A549 (cell line): ENCODE data around the gene RAD50.

Source experiments
- CEBPB ChIP-seq, 2 experiments: fragments of >200 bp in 1 of 2; sonication (Bioruptor Twin) in 1 of 2; formaldehyde crosslinking in 1 of 2; IDR thresholded peaks; 2 replicates each; pipeline ENCODE4 v1.6.1; 2012 to 2016
- EP300 ChIP-seq, 2 experiments: fragments of >200 bp; sonication (Bioruptor Twin); formaldehyde crosslinking; IDR thresholded peaks; 2 replicates in 1 of 2; 3 replicates in 1 of 2; pipeline ENCODE4 v1.6.1; 2016 to 2017
- HDAC2 ChIP-seq: fragments of 200-600 bp; sonication (generic); IDR thresholded peaks from 2 replicates; pipeline ENCODE4 v1.6.1; 2016
- KDM5A ChIP-seq: fragments of 200-600 bp; sonication (generic); IDR thresholded peaks from 2 replicates; pipeline ENCODE4 v1.6.1; 2016; ENCODE audit warnings: antibody characterized with exemption, mild to moderate bottlenecking
- MAZ ChIP-seq: fragments of 150-350 bp; IDR thresholded peaks from 2 replicates; pipeline ENCODE4 v1.6.1; 2014; ENCODE audit warnings: antibody characterized with exemption, low read depth, low read length, borderline replicate concordance
- NFE2L2 ChIP-seq: fragments of 150-350 bp; conservative IDR thresholded peaks from 2 replicates; pipeline ENCODE4 v1.6.1; 2014; ENCODE audit warnings: low read length
- TF ChIP-seq, protein P1 (sequence below): fragments of >200 bp; sonication (Bioruptor Twin); formaldehyde crosslinking; IDR thresholded peaks from 3 replicates; pipeline ENCODE4 v1.5.1; 2016
- TF ChIP-seq, protein P2 (sequence below): IDR thresholded peaks from 2 replicates; pipeline ENCODE4 v1.6.1; 2012

DNA sequence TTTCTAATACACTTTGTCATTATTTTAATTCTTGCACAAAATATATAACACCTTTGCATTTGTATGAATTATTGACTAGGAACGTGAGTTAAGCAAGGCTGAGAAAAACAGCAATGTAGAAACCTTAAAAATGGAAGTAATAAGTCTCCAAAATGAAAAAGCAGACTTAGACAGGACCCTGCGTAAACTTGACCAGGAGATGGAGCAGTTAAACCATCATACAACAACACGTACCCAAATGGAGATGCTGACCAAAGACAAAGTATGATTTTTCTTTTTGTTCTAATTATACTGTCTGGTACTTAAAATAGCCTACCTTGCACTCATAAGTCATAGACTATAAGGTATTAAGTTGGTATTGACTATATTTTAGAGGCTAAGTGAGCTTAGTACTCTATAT lies 34.4 kb downstream of the RAD50 start:
- TF ChIP-seq, protein P1, sequence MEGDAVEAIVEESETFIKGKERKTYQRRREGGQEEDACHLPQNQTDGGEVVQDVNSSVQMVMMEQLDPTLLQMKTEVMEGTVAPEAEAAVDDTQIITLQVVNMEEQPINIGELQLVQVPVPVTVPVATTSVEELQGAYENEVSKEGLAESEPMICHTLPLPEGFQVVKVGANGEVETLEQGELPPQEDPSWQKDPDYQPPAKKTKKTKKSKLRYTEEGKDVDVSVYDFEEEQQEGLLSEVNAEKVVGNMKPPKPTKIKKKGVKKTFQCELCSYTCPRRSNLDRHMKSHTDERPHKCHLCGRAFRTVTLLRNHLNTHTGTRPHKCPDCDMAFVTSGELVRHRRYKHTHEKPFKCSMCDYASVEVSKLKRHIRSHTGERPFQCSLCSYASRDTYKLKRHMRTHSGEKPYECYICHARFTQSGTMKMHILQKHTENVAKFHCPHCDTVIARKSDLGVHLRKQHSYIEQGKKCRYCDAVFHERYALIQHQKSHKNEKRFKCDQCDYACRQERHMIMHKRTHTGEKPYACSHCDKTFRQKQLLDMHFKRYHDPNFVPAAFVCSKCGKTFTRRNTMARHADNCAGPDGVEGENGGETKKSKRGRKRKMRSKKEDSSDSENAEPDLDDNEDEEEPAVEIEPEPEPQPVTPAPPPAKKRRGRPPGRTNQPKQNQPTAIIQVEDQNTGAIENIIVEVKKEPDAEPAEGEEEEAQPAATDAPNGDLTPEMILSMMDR = no peak
- TF ChIP-seq HDAC2 (no peak), MAZ (no peak), CEBPB (IDR thresholded peaks at IDR 0.05) (no peak), NFE2L2 (no peak), KDM5A (no peak), EP300 (IDR thresholded peaks at IDR 0.05) (no peak)
- TF ChIP-seq, protein P2, sequence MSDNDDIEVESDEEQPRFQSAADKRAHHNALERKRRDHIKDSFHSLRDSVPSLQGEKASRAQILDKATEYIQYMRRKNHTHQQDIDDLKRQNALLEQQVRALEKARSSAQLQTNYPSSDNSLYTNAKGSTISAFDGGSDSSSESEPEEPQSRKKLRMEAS = no peak
